ENCODE data around the gene GPR21. TPM values are rescaled to one million over a fixed set of nuclear protein-coding genes. Genes with fewer than 3 reads are reported as not detected.
A peak's percentile ranks its signal among the peaks of the same experiment; 100 is the strongest.

Gene GPR21
- total and polyA plus RNA-seq, 2 donors (not counting 3 experiments of a cell fraction or from before 2014, with no cell fraction given): 0.36 to 2.7 TPM

DNA sequence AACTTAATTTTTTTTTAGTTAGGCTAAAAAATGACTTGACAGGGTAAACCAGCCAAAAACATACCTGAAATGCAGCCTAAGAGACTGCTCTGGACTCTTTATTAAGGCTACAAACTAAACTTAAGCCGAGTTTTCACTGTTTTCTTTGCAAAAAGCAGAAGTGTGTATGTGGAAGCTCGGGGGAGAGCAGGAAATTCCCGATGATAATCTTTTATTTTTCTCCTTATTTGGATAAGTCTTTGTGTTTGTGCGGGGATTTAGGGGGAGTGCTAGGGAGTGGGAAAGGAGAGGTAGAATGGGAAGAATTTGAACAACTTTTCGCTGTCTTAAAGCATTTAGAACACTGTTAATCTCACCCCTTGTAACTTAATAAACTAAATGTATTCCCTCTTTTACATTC lies 30.7 kb upstream of the GPR21 start:
- no TSS peak for BruUV-seq (replicated peaks)
- ChIA-PET POLR2A (no interaction called here), CTCF (interaction anchor here (1.0 to 1.5 kb wide), 3 partner anchors 12 to 34 kb away, joined by 3 to 5 read pairs (median 4); no protein-coding TSS in a partner anchor)
- peak; percentile 87 for DNase-seq (ENCODE audit: low read depth, low spot score)
- intact Hi-C loops (cut with micrococcal nuclease): no loop called here
- Histone ChIP-seq H2AFZ (ENCODE audit: low read depth, low read length) (peak overlapping the region; percentile 31), H3K9ac (replicated peaks; ENCODE audit: extremely low read depth, insufficient read depth, low read length) (peak overlapping the region; percentile 68), H3K27ac (ENCODE audit: insufficient read depth, low read depth, low read length) (peak overlapping the region; percentile 70), H3K9me3 (replicated peaks; ENCODE audit: control insufficient read depth, insufficient read depth, low read length) (no peaks in the 10 kb centered on the region), H3K9me1 (replicated peaks; ENCODE audit: control insufficient read depth, extremely low read depth, insufficient read depth, low read length) (no peaks in the 10 kb centered on the region), H3K36me3 (ENCODE audit: control insufficient read depth in 2 of 2, extremely low read depth in 1 of 2, insufficient read depth in 2 of 2, low read length in 2 of 2) (no peaks in the 10 kb centered on the region), H3K4me3 (replicated peaks in 1 of 3; ENCODE audit: insufficient read depth in 1 of 3, low read depth in 1 of 3, low read length in 3 of 3) (peak overlapping the region in 1 of 3 experiments; percentile 32), H3K4me2 (ENCODE audit: insufficient read depth, low read length) (peak overlapping the region; percentile 87), H3K79me2 (ENCODE audit: control insufficient read depth, insufficient read depth, low read length) (no peaks in the 10 kb centered on the region), H3K27me3 (ENCODE audit: control insufficient read depth in 2 of 2, insufficient read depth in 2 of 2, low read length in 2 of 2) (no peaks in the 10 kb centered on the region), H3K4me1 (ENCODE audit: control insufficient read depth, extremely low read depth, insufficient read depth, low read length) (peaks cover 28% of the 10 kb centered on the region), H4K20me1 (replicated peaks; ENCODE audit: control insufficient read depth, extremely low read depth, insufficient read depth, low read length) (no peaks in the 10 kb centered on the region)
- dilution Hi-C loops (cut with MboI; ENCODE audit: extremely low pct_ligation_motif_present, low sequenced_read_pairs): no loop called here
- TF ChIP-seq EZH2 (IDR thresholded peaks at IDR 0.05; ENCODE audit: borderline replicate concordance, low read depth, low read length, severe bottlenecking) (no peak), GATA2 (IDR thresholded peaks at IDR 0.05; ENCODE audit: insufficient read depth, insufficient read length, low read depth, low read length) (peak; percentile 29), JUN (IDR thresholded peaks at IDR 0.05; ENCODE audit: borderline replicate concordance, insufficient read depth, insufficient read length, low read depth) (no peak), FOS (IDR thresholded peaks at IDR 0.05; ENCODE audit: borderline replicate concordance, insufficient read depth, low read length) (no peak), POLR2A (IDR thresholded peaks at IDR 0.05; ENCODE audit: low read depth, low read length) (no peak)
- FAIRE-seq: no peak

DNA sequence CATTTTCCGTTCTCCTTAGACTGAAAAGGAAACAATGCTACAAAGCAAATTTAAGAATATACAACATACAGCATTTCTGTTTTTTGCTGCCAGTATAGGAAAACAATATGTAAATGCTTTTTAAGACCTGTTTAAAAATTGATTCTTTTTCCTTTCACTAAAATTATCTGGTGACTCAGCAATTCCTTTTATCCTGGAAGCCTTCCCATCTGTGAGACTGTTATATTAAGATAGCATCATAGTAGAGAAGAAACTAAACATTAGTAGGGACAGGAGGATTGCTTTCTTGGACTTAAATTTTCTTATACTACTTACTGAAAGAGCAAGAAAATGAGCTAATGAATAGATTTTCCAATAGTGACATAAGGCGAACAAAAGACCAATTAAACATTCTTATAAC lies 30.0 kb upstream of the GPR21 start:
- Histone ChIP-seq H3K27ac (ENCODE audit: insufficient read depth, low read depth, low read length) (peak overlapping the region; percentile 70), H3K9me1 (replicated peaks; ENCODE audit: control insufficient read depth, extremely low read depth, insufficient read depth, low read length) (no peaks in the 10 kb centered on the region), H3K9ac (replicated peaks; ENCODE audit: extremely low read depth, insufficient read depth, low read length) (peak overlapping the region; percentile 68), H3K4me3 (replicated peaks in 1 of 3; ENCODE audit: insufficient read depth in 1 of 3, low read depth in 1 of 3, low read length in 3 of 3) (peak overlapping the region in 1 of 3 experiments; percentile 32), H3K36me3 (ENCODE audit: control insufficient read depth in 2 of 2, extremely low read depth in 1 of 2, insufficient read depth in 2 of 2, low read length in 2 of 2) (no peaks in the 10 kb centered on the region), H3K9me3 (replicated peaks; ENCODE audit: control insufficient read depth, insufficient read depth, low read length) (no peaks in the 10 kb centered on the region), H3K79me2 (ENCODE audit: control insufficient read depth, insufficient read depth, low read length) (no peaks in the 10 kb centered on the region), H3K4me1 (ENCODE audit: control insufficient read depth, extremely low read depth, insufficient read depth, low read length) (peaks cover 28% of the 10 kb centered on the region), H3K4me2 (ENCODE audit: insufficient read depth, low read length) (peak overlapping the region; percentile 87), H3K27me3 (ENCODE audit: control insufficient read depth in 2 of 2, insufficient read depth in 2 of 2, low read length in 2 of 2) (no peaks in the 10 kb centered on the region), H4K20me1 (replicated peaks; ENCODE audit: control insufficient read depth, extremely low read depth, insufficient read depth, low read length) (no peaks in the 10 kb centered on the region), H2AFZ (ENCODE audit: low read depth, low read length) (no peak overlapping the region)
- intact Hi-C loops (cut with micrococcal nuclease): no loop called here
- no TSS peak for BruUV-seq (replicated peaks)
- POLR2A ChIA-PET: no interaction called here
- dilution Hi-C loops (cut with MboI; ENCODE audit: extremely low pct_ligation_motif_present, low sequenced_read_pairs): no loop called here
- TF ChIP-seq GATA2 (IDR thresholded peaks at IDR 0.05; ENCODE audit: insufficient read depth, insufficient read length, low read depth, low read length) (no peak), MYC (IDR thresholded peaks at IDR 0.05; ENCODE audit: low read depth, low read length) (no peak), EZH2 (IDR thresholded peaks at IDR 0.05; ENCODE audit: borderline replicate concordance, low read depth, low read length, severe bottlenecking) (no peak), JUN (IDR thresholded peaks at IDR 0.05; ENCODE audit: borderline replicate concordance, insufficient read depth, insufficient read length, low read depth) (peak; percentile 3), POLR2A (IDR thresholded peaks at IDR 0.05; ENCODE audit: low read depth, low read length) (no peak), FOS (IDR thresholded peaks at IDR 0.05; ENCODE audit: borderline replicate concordance, insufficient read depth, low read length) (no peak)
- TF ChIP-seq, protein P1, sequence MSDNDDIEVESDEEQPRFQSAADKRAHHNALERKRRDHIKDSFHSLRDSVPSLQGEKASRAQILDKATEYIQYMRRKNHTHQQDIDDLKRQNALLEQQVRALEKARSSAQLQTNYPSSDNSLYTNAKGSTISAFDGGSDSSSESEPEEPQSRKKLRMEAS (IDR thresholded peaks at IDR 0.05; ENCODE audit: insufficient read depth, insufficient read length): no peak
- TF ChIP-seq, protein P2, sequence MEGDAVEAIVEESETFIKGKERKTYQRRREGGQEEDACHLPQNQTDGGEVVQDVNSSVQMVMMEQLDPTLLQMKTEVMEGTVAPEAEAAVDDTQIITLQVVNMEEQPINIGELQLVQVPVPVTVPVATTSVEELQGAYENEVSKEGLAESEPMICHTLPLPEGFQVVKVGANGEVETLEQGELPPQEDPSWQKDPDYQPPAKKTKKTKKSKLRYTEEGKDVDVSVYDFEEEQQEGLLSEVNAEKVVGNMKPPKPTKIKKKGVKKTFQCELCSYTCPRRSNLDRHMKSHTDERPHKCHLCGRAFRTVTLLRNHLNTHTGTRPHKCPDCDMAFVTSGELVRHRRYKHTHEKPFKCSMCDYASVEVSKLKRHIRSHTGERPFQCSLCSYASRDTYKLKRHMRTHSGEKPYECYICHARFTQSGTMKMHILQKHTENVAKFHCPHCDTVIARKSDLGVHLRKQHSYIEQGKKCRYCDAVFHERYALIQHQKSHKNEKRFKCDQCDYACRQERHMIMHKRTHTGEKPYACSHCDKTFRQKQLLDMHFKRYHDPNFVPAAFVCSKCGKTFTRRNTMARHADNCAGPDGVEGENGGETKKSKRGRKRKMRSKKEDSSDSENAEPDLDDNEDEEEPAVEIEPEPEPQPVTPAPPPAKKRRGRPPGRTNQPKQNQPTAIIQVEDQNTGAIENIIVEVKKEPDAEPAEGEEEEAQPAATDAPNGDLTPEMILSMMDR (IDR thresholded peaks at IDR 0.05; ENCODE audit: extremely low read depth in 1 of 2, insufficient read depth in 1 of 2, low read depth in 1 of 2, low read length in 2 of 2): no peak
- FAIRE-seq: peak; percentile 31
- peak; percentile 83 for DNase-seq (ENCODE audit: low read depth, low spot score)
- CTCF ChIA-PET: no interaction called here

Data from endothelial cell of umbilical vein (primary cell).